Activated CD4-positive, CD25-positive, alpha-beta regulatory T cell treated with anti-CD3 and anti-CD28 coated beads, Interleukin-2, amount 50 U/mL, for 24 hours (primary cell): ENCODE measurements around the gene AHDC1.
"Not testable (repeated sequence)": the region's sequence is repeated elsewhere in the genome, so short reads cannot be mapped to it uniquely, and the experiment has no call there.

ENCODE experiments used
- ATAC-seq, 2 donors: fragments of 150-1000 bp; cut with Tn5 transposase; one replicate each; pipeline ENCODE4 v1.10.0; 2021; ENCODE audit warnings: mild to moderate bottlenecking in 1 of 2, moderate library complexity in 1 of 2

Gene AHDC1

GRCh38 chr1:27506703-27507102, 97.2 kb downstream of the AHDC1 start:
- no peak for ATAC-seq

DNA sequence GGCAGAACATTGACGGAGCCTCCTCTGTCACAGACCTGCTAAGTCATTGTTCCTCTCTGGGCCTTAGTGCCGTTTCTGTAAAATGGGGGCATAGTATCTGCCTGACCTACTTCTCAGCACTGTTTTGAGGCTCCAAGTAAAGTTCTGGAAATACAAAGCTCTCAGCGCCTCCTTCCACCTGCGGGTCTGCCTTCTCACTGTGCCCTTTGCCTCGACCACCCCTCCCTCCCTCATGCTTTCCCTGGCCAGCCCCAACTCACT, 98.6 kb downstream of the AHDC1 start:
- no peak for ATAC-seq

- ATAC-seq: no peak
These were observed 99.1 kb downstream of the AHDC1 start for GRCh38 chr1:27504588-27505419.

- no peak for ATAC-seq
These were observed 99.9 kb downstream of the AHDC1 start for GRCh38 chr1:27503844-27504587.

DNA sequence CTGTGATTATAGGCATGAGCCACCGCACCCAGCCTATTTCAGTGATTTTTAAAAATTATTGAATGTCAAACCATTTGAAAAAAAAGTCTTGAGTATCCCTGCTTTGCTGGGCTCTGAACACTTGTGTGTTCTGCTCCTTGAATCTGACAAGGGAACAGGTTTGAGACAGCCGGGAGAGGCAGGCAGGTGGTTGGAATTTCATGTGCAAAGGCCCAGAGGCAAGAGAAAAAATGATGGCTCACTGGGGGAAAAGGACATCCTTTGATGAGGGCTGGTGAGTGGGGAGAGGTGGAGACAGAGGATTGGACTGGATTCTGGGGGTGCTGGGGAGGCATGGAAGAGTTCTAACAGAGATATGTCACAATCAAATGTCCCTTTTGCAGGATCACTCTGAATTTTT, 100.9 kb downstream of the AHDC1 start:
- ATAC-seq: no peak

DNA sequence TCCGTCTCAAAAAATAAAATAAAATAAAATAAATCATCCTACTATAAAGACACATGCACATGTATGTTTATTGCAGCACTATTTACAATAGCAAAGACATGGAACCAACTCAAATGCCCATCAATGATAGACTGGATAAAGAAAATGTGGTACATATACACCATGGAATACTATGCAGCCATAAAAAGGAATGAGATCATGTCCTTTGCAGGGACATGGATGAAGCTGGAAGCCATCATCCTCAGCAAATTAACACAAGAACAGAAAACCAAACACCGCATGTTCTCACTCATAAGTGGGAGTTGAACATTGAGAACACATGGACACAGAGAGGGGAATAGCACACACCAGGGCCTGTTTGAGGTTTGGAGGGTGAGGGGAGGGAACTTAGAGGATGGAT, 102.8 kb downstream of the AHDC1 start:
- not testable (repeated sequence) for ATAC-seq

GRCh38 chr1:27499142-27499541, 104.8 kb downstream of the AHDC1 start:
- ATAC-seq: no peak

DNA sequence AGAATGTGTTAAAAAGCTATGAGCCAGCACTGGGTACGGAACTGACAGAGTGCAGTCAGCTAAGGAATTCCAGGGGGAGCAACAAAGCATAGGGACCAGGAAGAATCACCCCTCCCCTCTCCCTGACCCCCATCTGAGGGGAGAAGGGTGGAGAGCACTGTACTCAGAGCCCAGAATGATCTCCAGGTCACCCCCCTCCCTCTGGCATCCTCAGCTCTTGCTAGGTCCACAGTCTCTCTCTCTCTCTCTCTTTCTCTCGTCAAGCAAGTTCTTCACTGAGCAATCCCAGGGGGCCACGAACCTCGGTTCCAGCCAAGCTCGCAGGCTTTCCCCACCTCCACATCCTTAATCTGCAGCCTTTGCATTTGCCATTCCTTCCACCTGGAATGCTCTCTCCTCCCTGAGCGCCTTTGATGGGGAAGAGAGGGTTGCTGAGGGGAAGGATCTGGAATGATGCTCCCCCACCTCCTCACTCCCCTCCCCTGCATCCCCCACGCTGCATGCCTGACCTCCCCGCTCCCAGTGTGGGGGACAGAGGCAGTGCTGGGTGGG, 107.3 kb downstream of the AHDC1 start:
- ATAC-seq: no peak

DNA sequence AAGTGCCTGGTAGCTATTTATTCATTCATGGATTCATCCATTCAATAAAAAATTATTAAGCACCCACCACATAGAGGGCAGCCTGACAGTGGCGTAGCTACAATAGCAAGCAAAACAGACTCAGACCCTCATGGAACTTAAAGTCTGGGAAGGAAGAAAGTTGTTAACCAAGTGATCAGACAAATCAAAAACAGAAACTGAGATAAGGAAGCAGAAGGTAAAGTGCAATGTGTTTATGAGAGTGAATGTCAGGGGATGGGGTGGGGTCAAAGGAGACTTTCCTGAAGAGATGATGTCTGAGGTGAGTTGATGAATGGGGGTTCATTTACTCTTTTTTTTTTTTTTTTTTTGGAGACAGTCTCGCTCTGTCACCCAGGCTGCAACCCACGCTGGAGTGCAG, 111.1 kb downstream of the AHDC1 start:
- no peak for ATAC-seq

GRCh38 chr1:27491748-27492700, 111.9 kb downstream of the AHDC1 start:
- ATAC-seq: no peak

DNA sequence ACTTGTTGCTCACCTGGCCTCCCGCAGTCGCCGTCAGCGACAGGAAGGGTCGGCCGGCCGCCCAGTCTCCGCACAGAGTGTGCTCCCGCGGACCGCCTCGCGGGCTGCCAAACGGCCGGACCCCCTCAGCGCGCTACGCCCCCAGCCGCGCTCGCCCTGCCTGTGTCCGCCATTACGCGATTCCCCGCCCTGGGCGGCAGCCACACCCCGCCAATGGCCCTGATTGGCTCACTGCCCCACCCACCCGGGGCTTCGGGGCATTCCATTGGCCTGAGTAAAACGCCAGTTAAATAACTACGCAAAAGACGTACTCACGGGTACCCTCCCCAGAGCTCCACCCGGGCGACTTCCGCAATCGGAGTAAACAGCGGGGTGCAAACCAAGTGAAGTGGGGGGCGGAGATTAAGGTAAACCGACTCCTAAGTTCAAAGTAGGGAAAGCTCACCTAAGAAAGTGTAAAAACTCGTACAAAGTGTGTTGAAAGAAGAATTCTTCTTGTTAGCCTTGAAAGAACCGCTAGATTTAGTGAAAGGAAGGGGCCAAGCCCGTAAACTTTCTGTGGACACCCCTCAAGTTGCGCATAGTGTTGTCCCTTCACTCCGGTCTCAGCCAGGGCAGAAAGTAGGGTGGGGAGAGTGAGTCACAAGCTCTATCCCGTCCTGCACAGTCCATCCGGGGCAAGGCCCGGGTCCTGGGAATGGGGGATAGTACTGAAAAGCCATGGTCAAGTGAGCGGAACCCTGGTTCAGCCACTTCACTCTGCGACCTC, 113.8 kb downstream of the AHDC1 start, which contains the start of gene WASF2:
TSS of gene WASF2 (minus strand) at position 195 of the 769 bp plus-strand sequence. CDS start 61,277 bp downstream, outside the sequence.
- ATAC-seq: peak; percentile 93 to 95

DNA sequence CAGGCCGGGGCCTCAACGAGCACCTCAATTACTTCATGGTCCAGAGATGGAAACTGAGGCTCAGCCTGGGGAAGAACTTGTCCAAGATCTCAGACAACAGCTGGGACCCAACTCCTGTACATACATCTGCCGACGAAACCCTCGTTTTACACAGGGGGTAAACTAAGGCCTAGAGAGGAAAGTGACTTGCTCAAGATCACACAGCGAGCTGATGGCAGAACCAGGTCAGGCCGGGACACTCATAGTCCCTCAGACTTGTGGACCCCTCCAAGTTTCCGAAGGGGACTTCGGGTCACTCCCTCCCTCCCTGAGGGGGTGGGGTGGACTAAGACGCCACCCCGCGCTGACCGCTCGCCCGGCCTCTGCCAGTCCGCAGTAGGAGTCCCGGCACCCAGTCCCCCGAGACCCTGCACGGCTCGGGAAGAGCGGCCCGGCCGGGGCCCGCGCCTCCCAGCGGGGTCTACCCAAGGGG, 114.4 kb downstream of the AHDC1 start:
- ATAC-seq: peak; percentile 6 to 10

GRCh38 chr1:27487966-27488884, 115.7 kb downstream of the AHDC1 start:
- ATAC-seq: no peak

- no peak for ATAC-seq
These were observed 118.6 kb downstream of the AHDC1 start for GRCh38 chr1:27485363-27485762.
